Stomach (tissue), 9 donors: ENCODE results near the gene SCMH1. TPM values are rescaled to one million over a fixed set of nuclear protein-coding genes. Genes with fewer than 3 reads are reported as not detected.
A peak's percentile ranks its signal among the peaks of the same experiment; 100 is the strongest.

ENCODE experiments used
- DNase-seq, 2 donors: peaks; one replicate each; pipeline versions ENCODE4 v3.0.0 to v3.0.0-alpha.2; 2013 to 2019
- H3K27ac ChIP-seq, 5 donors: fragments of 200-600 bp in 4 of 5; sonication (generic) in 4 of 5; one replicate each; pipeline ENCODE4 v1.5.1; 2013 to 2019; ENCODE audit warnings: mild to moderate bottlenecking in 1 of 5, moderate library complexity in 1 of 5
- H3K27me3 ChIP-seq, 3 donors: fragments of 200-600 bp; sonication (generic); one replicate each; pipeline ENCODE4 v1.5.1; 2017 to 2019; ENCODE audit warnings: mixed run types in 1 of 3
- H3K36me3 ChIP-seq, 4 donors: fragments of 200-600 bp; sonication (generic); 1 replicate in 3 of 4; 2 replicates in 1 of 4; pipeline ENCODE4 v1.5.1; 2016 to 2019
- H3K4me1 ChIP-seq, 4 donors: fragments of 200-600 bp; sonication (generic); one replicate each; pipeline ENCODE4 v1.5.1; 2016 to 2019
- H3K4me3 ChIP-seq, 4 donors: fragments of 200-600 bp; sonication (generic) in 3 of 4; one replicate each; pipeline ENCODE4 v1.5.1; 2016 to 2019; ENCODE audit warnings: mild to moderate bottlenecking in 1 of 4
- H3K9me3 ChIP-seq, 4 donors: fragments of 200-600 bp; sonication (generic); one replicate each; pipeline ENCODE4 v1.5.1; 2016 to 2019
- EP300 ChIP-seq: sonication (generic); formaldehyde crosslinking; IDR thresholded peaks from one replicate; pipeline ENCODE4 v1.6.1; 2017; ENCODE audit warnings: antibody characterized with exemption
- POLR2A ChIP-seq, 4 donors: fragments of 450-650 bp; IDR thresholded peaks; one replicate each; pipeline ENCODE4 v1.6.1; 2016; ENCODE audit warnings: antibody characterized with exemption in 4 of 4, control low read depth in 2 of 4, mild to moderate bottlenecking in 1 of 4, moderate library complexity in 1 of 4
- POLR2AphosphoS5 ChIP-seq, 3 donors: sonication (generic); formaldehyde crosslinking; IDR thresholded peaks; one replicate each; pipeline ENCODE4 v1.6.1; 2016; ENCODE audit warnings: antibody characterized with exemption in 3 of 3
- WGBS, 5 donors: extraction: QIAGEN DNeasy Blood & Tissue Kit in 3 of 5; methylation state at CpG; one replicate each; pipeline versions ENCODE4 v1.1.5 to v1.1.7; 2013 to 2018; 5-methylcytosine and 5-hydroxymethylcytosine counted together
- intact Hi-C: fragments of 100-400 bp; cut with DNase I; formaldehyde crosslinking; loops from one replicate; pipeline ENCODE4 v1.15.1; 2023; ENCODE audit warnings: low total_unique reads
- polyA plus RNA-seq, 3 donors: library from polyadenylated mRNA; stranded (reverse); fragments of 200-250 nt; gene quantifications; one replicate each; pipeline ENCODE4 v1.2.3, GENCODE V29; 2013
- total RNA-seq, 5 donors: library from RNA; depleted of rRNA; stranded (reverse); fragments of >200 nt; gene quantifications; one replicate each; pipeline versions ENCODE4 v1.1.0 to v1.2.3, GENCODE V29; 2014 to 2016
- TF ChIP-seq, protein P1 (sequence below), 7 experiments: fragments of 450-650 bp in 4 of 7; fragments of 200-600 bp in 3 of 7; sonication (generic) in 3 of 7; IDR thresholded peaks; one replicate each; pipeline ENCODE4 v1.5.1; 2016 to 2019; ENCODE audit warnings: antibody characterized with exemption in 7 of 7, control low read depth in 2 of 7, mild to moderate bottlenecking in 1 of 7
- donor health status: healthy with polysubstance abuse.
- donor health status: Bipolar disorder and iron deficiency.
- donor health status: healthy.

Gene SCMH1
- total and polyA plus RNA-seq, 8 donors = 22.6 to 84.6 (median 35.6) TPM

DNA sequence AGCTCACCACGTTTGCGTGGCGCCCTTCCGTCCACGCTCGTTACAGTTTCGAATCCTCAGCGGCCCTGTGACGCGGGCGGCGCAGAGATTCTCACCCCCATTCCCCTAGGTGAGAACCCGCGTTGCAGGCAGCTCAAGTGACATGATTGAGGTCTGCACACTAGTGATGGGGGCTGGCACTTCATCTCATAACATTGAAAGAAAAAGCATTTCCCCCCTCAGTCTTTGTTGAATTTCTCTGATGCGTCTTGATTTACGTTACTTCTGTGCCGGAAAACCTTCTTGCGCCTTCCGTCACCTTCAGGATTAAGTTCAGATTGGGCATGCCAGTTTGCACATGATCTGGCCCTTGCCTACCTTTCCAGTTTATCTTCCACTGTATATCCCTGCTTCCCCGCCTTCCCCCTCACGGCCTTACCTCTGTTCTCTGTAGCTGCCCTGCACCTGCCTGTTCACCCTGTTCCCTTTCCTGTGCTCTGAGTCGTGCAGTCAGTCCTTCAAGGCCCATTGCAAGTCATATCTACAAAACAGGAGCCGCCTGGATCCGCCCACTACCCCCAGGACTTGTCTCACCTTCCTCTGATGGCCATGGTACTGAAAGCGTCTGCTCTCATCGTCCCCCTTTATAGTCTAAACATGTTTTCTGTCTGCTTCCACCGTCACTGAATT is 261.5 kb downstream of the SCMH1 start:
- Histone ChIP-seq H3K9me3 (no peaks in the 10 kb centered on the region), H3K4me3 (peak overlapping the region; percentile 64 to 86 (median 70)), H3K36me3 (peaks cover 4 to 23% (median 15%) of the 10 kb centered on the region in 4 donors), H3K4me1 (peaks cover 24 to 59% (median 42%) of the 10 kb centered on the region in 4 donors), H3K27ac (peak overlapping the region; percentile 92 to 97 (median 93)), H3K27me3 (no peaks in the 10 kb centered on the region)
- peak; percentile 30 to 58 for DNase-seq
- intact Hi-C loops = no loop called here
- WGBS, 5 donors = 13 to 19% (median 15%) methylated on average over 23 to 27 of the region's 27 CpGs
- TF ChIP-seq, protein P1, sequence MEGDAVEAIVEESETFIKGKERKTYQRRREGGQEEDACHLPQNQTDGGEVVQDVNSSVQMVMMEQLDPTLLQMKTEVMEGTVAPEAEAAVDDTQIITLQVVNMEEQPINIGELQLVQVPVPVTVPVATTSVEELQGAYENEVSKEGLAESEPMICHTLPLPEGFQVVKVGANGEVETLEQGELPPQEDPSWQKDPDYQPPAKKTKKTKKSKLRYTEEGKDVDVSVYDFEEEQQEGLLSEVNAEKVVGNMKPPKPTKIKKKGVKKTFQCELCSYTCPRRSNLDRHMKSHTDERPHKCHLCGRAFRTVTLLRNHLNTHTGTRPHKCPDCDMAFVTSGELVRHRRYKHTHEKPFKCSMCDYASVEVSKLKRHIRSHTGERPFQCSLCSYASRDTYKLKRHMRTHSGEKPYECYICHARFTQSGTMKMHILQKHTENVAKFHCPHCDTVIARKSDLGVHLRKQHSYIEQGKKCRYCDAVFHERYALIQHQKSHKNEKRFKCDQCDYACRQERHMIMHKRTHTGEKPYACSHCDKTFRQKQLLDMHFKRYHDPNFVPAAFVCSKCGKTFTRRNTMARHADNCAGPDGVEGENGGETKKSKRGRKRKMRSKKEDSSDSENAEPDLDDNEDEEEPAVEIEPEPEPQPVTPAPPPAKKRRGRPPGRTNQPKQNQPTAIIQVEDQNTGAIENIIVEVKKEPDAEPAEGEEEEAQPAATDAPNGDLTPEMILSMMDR (IDR thresholded peaks at IDR 0.05) = no peak
- TF ChIP-seq POLR2A (IDR thresholded peaks at IDR 0.05) = no peak
- TF ChIP-seq EP300 = no peak
- TF ChIP-seq POLR2AphosphoS5 (IDR thresholded peaks at IDR 0.05) = peak in 1 of 3 donors; percentile 9

DNA sequence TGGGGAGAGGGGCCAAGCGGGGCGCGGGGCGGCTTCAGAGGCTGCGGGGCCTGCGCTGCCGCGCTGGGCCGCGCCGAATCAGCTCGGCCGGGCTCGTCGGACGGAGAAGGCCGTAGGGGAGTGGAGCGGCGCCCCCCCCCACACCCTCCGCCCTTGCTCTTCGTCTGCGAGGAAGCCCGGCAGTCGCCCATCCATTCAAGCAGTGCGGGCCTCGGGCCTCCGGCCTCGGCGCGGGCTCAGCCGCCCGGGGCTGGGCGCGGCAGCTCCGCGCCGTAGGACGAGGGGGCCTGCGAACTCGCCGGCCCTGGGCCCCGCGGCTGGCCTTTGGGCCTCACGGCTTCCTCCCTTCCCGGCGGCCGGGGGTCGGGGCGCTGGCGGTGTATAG is 262.0 kb downstream of the SCMH1 start:
- Histone ChIP-seq H3K4me3 (peak overlapping the region; percentile 64 to 86 (median 70)), H3K36me3 (peaks cover 0 to 18% (median 10%) of the 10 kb centered on the region in 4 donors), H3K9me3 (no peaks in the 10 kb centered on the region), H3K27me3 (no peaks in the 10 kb centered on the region), H3K27ac (peak overlapping the region; percentile 92 to 97 (median 93)), H3K4me1 (peaks cover 24 to 54% (median 40%) of the 10 kb centered on the region in 4 donors)
- intact Hi-C loops = no loop called here
- 0 to 1% (median 0%) methylated on average over 13 to 50 of the region's 50 CpGs for WGBS, 5 donors
- TF ChIP-seq, protein P1 (IDR thresholded peaks at IDR 0.05) = no peak
- TF ChIP-seq EP300 (no peak), POLR2AphosphoS5 (IDR thresholded peaks at IDR 0.05) (no peak), POLR2A (IDR thresholded peaks at IDR 0.05) (no peak)
- no peak for DNase-seq

DNA sequence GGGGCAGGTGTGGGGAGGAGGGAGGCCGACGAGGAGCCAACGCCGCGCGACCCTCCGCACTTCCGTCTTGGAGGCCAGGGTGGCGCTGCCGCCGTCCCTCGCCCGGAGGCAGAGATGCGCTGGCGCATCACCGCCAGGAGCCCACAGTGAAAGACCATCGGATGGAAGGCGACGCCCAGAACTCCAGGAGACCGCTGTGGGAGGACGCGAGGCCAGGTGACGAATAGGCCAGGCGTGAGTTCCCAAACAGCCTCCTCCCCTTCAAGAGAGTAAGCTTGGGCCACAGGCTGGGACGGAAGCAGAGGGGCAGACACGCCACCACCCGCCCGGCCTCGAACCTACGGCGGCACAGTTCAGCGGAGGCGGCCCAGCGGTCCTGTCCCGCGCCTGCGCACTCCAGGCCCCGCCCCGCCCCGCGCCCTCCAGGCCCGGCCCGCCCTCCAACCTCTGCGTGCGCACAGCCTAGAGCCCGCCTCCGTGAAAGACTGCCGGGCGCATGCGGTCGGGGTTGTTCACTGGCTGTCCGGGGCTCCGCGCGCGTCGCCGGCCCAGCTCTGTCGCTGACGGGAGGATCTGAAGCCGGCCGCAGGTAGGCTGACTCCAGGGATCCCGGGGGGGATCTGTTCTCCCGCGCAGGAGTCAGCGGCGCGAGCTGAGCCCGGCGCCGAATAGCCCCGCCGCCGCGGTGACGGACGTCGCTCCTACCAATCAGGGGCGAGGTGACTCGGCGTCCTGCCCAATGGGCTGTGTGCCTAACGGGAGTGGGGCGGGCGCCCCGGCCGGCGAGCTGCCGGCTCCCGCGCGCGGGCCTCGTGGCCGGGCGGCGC is 262.7 kb downstream of the SCMH1 start, which contains the start of gene CTPS1:
TSS of gene CTPS1 (plus strand) at position 456 of the 827 bp plus-strand sequence. CDS start 3,595 bp downstream, outside the sequence.
- no peaks in the 10 kb centered on the region for H3K27me3 ChIP-seq
- peaks cover 24 to 51% (median 39%) of the 10 kb centered on the region in 4 donors for H3K4me1 ChIP-seq
- no peaks in the 10 kb centered on the region for H3K9me3 ChIP-seq
- intact Hi-C loops = no loop called here
- peak within 1 kb of the TSS; percentile 92 to 97 (median 93) for H3K27ac ChIP-seq
- peak within 1 kb of the TSS; percentile 64 to 86 (median 70) for H3K4me3 ChIP-seq
- TF ChIP-seq POLR2AphosphoS5 (IDR thresholded peaks at IDR 0.05) (peak; percentile 74 to 90 (median 76)), POLR2A (IDR thresholded peaks at IDR 0.05) (no peak), EP300 (no peak)
- TF ChIP-seq, protein P1 (IDR thresholded peaks at IDR 0.05) = peak in 1 of 7 experiments; percentile 15
- DNase-seq = peak; percentile 97 to 98
- 0 to 2% (median 1%) methylated on average over 13 to 96 of the region's 96 CpGs for WGBS, 5 donors
- H3K36me3 ChIP-seq = peaks cover 0 to 12% (median 7%) of the 10 kb centered on the region in 4 donors

DNA sequence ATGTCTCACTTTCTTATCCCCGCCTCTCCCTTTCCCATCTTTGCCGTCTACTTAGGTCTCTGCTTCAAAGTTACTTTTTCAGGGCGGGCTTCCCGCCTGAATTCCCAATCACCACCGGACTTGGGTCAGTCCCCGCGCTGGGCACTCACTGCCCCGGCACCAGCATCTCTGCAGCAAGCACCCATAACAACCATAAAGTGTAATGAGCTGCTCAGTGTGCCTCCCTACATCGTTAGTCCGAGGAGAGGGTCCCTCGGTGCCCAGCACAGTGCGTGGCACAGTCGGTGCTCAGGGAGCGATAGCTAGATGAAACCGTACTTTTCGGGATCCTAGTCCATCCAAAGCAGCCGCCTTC is 263.2 kb downstream of the SCMH1 start:
- 39 to 64% (median 42%) methylated on average over 6 to 17 of the region's 17 CpGs for WGBS, 5 donors

More for the DNA sequence above, 263.2 kb downstream of the SCMH1 start:
- H3K27ac ChIP-seq = peak overlapping the region; percentile 92 to 97 (median 93)
- intact Hi-C loops = no loop called here
- no peaks in the 10 kb centered on the region for H3K27me3 ChIP-seq
- no peak for DNase-seq
- peaks cover 0 to 8% (median 2%) of the 10 kb centered on the region in 4 donors for H3K36me3 ChIP-seq
- TF ChIP-seq POLR2A (IDR thresholded peaks at IDR 0.05) = no peak
- no peak for TF ChIP-seq POLR2AphosphoS5 (IDR thresholded peaks at IDR 0.05)
- TF ChIP-seq, protein P1 (IDR thresholded peaks at IDR 0.05) = no peak
- TF ChIP-seq EP300 = no peak
- no peaks in the 10 kb centered on the region for H3K9me3 ChIP-seq
- H3K4me3 ChIP-seq = peak overlapping the region; percentile 64 to 86 (median 70)
- H3K4me1 ChIP-seq = peaks cover 24 to 51% (median 36%) of the 10 kb centered on the region in 4 donors
